CD1c-positive myeloid dendritic cell (primary cell): ENCODE measurements around the gene TLCD3B.
"Not testable (repeated sequence)": the region's sequence is repeated elsewhere in the genome, so short reads cannot be mapped to it uniquely, and the experiment has no call there.

ENCODE experiments used
- DNase-seq: peaks from one replicate; pipeline ENCODE4 v3.0.0-alpha.2; 2016; ENCODE audit errors: extremely low spot score

TLCD3B gene

GRCh38 chr16:30025574-30025973, 5.5 kb downstream of the TLCD3B start:
- no peak for DNase-seq

GRCh38 chr16:30025156-30025555, 5.9 kb downstream of the TLCD3B start:
- no peak for DNase-seq

GRCh38 chr16:30024451-30024850, 6.6 kb downstream of the TLCD3B start:
- no peak for DNase-seq

- no peak for DNase-seq
These were observed 7.5 kb downstream of the TLCD3B start for GRCh38 chr16:30023586-30023985.

GRCh38 chr16:30022887-30023286, 8.2 kb downstream of the TLCD3B start, which contains the start of gene C16orf92:
C16orf92 (plus strand) TSS chr16:30023198; CDS start chr16:30023341, 143 bp downstream.
- no peak for DNase-seq

GRCh38 chr16:30018731-30019158, 12.3 kb downstream of the TLCD3B start:
- no peak for DNase-seq

GRCh38 chr16:30017937-30018336, 13.1 kb downstream of the TLCD3B start:
- not testable (repeated sequence) for DNase-seq

- DNase-seq = no peak
These were observed 13.8 kb downstream of the TLCD3B start for GRCh38 chr16:30017277-30017656.

- no peak for DNase-seq
These were observed 14.4 kb downstream of the TLCD3B start for GRCh38 chr16:30016555-30017276.

- not testable (repeated sequence) for DNase-seq
These were observed 15.6 kb downstream of the TLCD3B start for GRCh38 chr16:30015450-30015849.

GRCh38 chr16:30012598-30012997, 18.5 kb downstream of the TLCD3B start:
- not testable (repeated sequence) for DNase-seq

- DNase-seq = no peak
These were observed 19.2 kb downstream of the TLCD3B start for GRCh38 chr16:30011714-30012504.

GRCh38 chr16:30010844-30011713, 20.0 kb downstream of the TLCD3B start, which contains the start of gene DOC2A:
DOC2A (minus strand) TSS chr16:30011027; CDS start chr16:30010222, 805 bp downstream.
- DNase-seq = no peak

- no peak for DNase-seq
These were observed 20.9 kb downstream of the TLCD3B start for GRCh38 chr16:30009990-30010843.

- no peak for DNase-seq
These were observed 21.8 kb downstream of the TLCD3B start for GRCh38 chr16:30009085-30009862.

- no peak for DNase-seq
These were observed 23.6 kb downstream of the TLCD3B start for GRCh38 chr16:30007378-30007895.

- DNase-seq = no peak
These were observed 24.3 kb downstream of the TLCD3B start for GRCh38 chr16:30006659-30007377.

GRCh38 chr16:30006095-30006473, 25.0 kb downstream of the TLCD3B start:
- no peak for DNase-seq
